AG04449 (cell line): ENCODE measurements around the gene FRMPD2.

ENCODE experiments used
- CTCF ChIA-PET: fragments of 350-600 bp; formaldehyde crosslinking; extraction: SDS; loops from one replicate; lab custom pipeline; 2021; ENCODE audit warnings: antibody characterized with exemption; lab: Yijun Ruan, JAX
- POLR2A ChIA-PET: fragments of 400-600, 350-600 bp; formaldehyde crosslinking; extraction: SDS; loops from one replicate; lab custom pipeline; 2020; ENCODE audit warnings: antibody characterized with exemption, inconsistent platforms; lab: Yijun Ruan, JAX
- DNase-seq: peaks from one replicate; pipeline ENCODE4 v3.0.0-alpha.2; 2010; ENCODE audit warnings: low read depth, low spot score
- H3K4me3 ChIP-seq: 2 replicates; pipeline ENCODE4 v1.5.1; 2011; ENCODE audit warnings: low read depth, mild to moderate bottlenecking, control low read depth, low read length
- TF ChIP-seq, protein P1 (sequence below): IDR thresholded peaks from one replicate; pipeline ENCODE4 v1.5.1; 2011; ENCODE audit warnings: mild to moderate bottlenecking, moderate library complexity, low read length, control low read depth, inconsistent platforms; ENCODE audit not compliant: insufficient read depth; ENCODE audit errors: missing control alignments

Gene FRMPD2, protein sequence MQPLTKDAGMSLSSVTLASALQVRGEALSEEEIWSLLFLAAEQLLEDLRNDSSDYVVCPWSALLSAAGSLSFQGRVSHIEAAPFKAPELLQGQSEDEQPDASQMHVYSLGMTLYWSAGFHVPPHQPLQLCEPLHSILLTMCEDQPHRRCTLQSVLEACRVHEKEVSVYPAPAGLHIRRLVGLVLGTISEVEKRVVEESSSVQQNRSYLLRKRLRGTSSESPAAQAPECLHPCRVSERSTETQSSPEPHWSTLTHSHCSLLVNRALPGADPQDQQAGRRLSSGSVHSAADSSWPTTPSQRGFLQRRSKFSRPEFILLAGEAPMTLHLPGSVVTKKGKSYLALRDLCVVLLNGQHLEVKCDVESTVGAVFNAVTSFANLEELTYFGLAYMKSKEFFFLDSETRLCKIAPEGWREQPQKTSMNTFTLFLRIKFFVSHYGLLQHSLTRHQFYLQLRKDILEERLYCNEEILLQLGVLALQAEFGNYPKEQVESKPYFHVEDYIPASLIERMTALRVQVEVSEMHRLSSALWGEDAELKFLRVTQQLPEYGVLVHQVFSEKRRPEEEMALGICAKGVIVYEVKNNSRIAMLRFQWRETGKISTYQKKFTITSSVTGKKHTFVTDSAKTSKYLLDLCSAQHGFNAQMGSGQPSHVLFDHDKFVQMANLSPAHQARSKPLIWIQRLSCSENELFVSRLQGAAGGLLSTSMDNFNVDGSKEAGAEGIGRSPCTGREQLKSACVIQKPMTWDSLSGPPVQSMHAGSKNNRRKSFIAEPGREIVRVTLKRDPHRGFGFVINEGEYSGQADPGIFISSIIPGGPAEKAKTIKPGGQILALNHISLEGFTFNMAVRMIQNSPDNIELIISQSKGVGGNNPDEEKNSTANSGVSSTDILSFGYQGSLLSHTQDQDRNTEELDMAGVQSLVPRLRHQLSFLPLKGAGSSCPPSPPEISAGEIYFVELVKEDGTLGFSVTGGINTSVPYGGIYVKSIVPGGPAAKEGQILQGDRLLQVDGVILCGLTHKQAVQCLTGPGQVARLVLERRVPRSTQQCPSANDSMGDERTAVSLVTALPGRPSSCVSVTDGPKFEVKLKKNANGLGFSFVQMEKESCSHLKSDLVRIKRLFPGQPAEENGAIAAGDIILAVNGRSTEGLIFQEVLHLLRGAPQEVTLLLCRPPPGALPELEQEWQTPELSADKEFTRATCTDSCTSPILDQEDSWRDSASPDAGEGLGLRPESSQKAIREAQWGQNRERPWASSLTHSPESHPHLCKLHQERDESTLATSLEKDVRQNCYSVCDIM (N-terminal part only)

DNA sequence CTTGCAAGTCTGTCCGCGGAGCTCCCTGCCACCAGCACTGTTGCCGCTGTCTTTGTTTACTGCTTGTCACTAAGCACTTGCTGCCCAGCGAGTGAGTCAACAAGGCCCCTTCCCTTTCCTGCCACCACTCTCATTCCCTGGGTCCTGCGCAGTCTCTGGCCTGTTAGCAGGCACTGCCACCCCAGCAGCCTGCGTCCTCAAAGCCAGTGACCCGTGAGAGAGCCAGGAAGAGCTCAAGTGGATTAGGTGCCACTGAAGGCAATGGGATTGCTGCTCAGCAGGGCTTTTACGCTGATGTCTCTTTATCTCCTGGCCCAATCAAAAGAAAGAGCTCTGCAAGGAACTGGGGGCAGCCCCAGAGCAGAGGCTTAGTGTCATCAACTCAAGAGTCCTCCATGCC lies at the start of gene FRMPD2:
FRMPD2 (minus strand) TSS at position 61 of the 400 bp plus-strand sequence. CDS start 129 bp downstream, outside the sequence.
- no peak for DNase-seq
- ChIA-PET CTCF (no interaction called here), POLR2A (no interaction called here)
- TF ChIP-seq, protein P1, sequence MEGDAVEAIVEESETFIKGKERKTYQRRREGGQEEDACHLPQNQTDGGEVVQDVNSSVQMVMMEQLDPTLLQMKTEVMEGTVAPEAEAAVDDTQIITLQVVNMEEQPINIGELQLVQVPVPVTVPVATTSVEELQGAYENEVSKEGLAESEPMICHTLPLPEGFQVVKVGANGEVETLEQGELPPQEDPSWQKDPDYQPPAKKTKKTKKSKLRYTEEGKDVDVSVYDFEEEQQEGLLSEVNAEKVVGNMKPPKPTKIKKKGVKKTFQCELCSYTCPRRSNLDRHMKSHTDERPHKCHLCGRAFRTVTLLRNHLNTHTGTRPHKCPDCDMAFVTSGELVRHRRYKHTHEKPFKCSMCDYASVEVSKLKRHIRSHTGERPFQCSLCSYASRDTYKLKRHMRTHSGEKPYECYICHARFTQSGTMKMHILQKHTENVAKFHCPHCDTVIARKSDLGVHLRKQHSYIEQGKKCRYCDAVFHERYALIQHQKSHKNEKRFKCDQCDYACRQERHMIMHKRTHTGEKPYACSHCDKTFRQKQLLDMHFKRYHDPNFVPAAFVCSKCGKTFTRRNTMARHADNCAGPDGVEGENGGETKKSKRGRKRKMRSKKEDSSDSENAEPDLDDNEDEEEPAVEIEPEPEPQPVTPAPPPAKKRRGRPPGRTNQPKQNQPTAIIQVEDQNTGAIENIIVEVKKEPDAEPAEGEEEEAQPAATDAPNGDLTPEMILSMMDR, result no peak
- H3K4me3 ChIP-seq, result no peak within 1 kb of the TSS

DNA sequence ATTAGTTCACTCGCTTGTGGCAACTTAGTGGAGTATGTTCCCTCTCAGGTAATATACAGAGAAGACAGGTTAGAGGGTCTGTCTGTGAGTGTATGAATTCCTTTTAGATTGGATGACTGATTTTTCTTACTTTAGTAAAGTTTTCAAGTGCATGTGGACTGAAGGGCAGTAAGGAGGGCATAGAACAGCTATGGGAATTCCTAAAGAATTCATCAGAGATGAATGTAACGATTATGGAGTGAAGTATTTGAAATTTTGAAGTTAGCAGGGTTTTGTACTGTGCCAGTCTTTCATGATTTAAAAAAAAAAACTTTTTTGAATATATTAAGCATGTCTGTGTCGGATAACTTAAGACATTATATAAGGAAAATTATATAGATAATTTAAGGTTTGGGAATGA lies 47.5 kb upstream of the FRMPD2 start:
- CTCF ChIA-PET, result interaction anchor here (1.1 kb wide), 1 partner anchor 334 kb away, joined by 3 read pairs; no protein-coding TSS in a partner anchor
- H3K4me3 ChIP-seq, result no peak overlapping the region
- TF ChIP-seq, protein P1, result no peak
- DNase-seq, result no peak
- POLR2A ChIA-PET, result interaction anchor here (0.5 kb wide), 1 partner anchor 925 kb away, joined by 3 read pairs; no protein-coding TSS in a partner anchor

DNA sequence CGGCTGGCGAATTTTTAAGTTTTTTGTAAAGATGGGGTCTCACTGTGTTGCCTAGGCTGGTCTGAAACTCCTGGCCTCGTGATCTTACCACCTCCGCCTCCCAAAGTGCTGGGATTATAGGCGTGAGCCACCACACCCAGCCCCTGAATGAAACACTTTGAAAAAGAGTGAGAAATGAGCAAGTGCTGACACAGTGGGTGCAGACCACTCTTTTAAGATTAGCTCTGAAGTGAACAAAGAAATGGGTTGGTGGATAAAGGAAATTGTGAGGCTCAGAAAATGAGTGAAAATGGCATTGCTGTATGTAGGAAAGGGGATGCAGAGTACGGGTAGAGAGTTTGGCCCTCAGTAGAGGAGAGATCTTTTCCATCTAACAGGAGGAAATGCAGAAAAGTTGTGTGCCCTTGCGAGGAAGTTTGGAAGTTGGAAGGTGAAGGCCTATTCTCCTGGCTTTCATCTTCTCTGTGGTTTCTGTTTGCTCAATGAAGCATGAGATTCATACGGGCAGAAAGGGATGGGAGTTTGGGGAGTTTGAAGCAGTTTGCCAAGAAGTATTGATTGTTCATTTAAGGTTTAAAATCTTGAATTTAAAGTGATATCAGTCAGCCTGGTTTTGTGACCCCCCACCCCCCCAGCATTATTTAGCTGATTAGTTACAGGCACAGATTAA lies 43.0 kb upstream of the FRMPD2 start:
- POLR2A ChIA-PET, result no interaction called here
- DNase-seq, result no peak
- no peak overlapping the region for H3K4me3 ChIP-seq
- CTCF ChIA-PET, result interaction anchor here (0.9 kb wide), 1 partner anchor 9 kb away, joined by 3 read pairs; no protein-coding TSS in a partner anchor
- TF ChIP-seq, protein P1, result no peak

DNA sequence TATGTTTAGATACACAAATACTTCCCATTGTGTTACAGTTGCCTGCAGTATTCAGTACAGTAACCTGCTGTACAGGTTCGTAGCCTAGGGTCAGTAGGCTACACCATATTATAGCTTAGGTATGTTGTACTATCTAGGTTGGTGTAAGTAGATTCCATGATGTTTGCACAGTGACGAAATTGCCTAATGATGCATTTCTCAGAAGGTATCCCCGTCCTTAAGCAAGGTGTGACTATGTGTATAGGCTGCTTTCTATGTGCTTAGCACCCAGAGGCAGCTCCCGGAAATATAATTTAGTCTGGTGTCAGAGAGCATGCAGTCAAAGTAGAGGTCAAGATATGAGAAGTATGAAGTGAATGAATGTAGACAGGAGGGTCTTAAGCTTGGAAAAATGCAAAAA lies 41.7 kb upstream of the FRMPD2 start:
- no peak overlapping the region for H3K4me3 ChIP-seq
- DNase-seq, result no peak
- ChIA-PET CTCF (no interaction called here), POLR2A (no interaction called here)
- TF ChIP-seq, protein P1, result no peak

DNA sequence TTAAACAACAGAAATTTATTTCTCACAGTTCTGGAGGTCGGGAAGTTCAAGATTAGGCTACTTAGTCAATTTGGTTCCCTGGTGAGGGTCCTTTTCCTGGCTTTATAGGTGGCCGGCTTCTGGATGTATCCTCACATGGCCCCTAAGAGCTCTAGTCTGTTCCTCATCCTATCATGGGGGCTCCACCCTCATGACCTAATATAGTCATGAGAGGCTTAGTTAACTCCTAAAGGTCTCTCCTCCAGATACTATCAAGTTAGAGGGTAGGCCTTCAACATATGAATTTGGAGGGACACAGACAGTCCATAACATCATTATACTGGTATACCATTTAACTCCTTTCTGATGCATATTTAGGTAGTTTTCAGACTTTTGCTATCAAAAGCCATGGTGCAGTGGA lies 39.6 kb upstream of the FRMPD2 start:
- no peak overlapping the region for H3K4me3 ChIP-seq
- ChIA-PET CTCF (no interaction called here), POLR2A (no interaction called here)
- no peak for DNase-seq
- TF ChIP-seq, protein P1, result no peak
